Neural cell (in vitro differentiated cells): ENCODE results near the gene TAX1BP3. TPM values are rescaled to one million over a fixed set of nuclear protein-coding genes. Genes with fewer than 3 reads are reported as not detected.

Experiments used
- H2AFZ ChIP-seq: fragments of 200-600, 300-800 bp; sonication (generic), shearing (Covaris generic); 2 replicates; pipeline ENCODE4 v1.6.0; 2014; ENCODE audit warnings: low read depth, mild to moderate bottlenecking, antibody characterized with exemption, low read length, moderate library complexity
- H3F3A ChIP-seq: fragments of 200-600 bp; shearing (Covaris generic); 2 replicates; pipeline ENCODE4 v1.6.1; 2016; ENCODE audit warnings: mild to moderate bottlenecking, moderate library complexity, mixed read lengths, antibody characterized with exemption, low read length; ENCODE audit not compliant: insufficient read depth, poor library complexity, severe bottlenecking
- H3K27ac ChIP-seq: fragments of 200-600, 300-800 bp; sonication (generic), shearing (Covaris generic); 2 replicates; pipeline ENCODE4 v1.5.1; 2014; ENCODE audit warnings: mild to moderate bottlenecking, low read length, moderate library complexity
- H3K27me3 ChIP-seq: fragments of 300-800, 200-600 bp; sonication (generic), shearing (Covaris generic); 2 replicates; pipeline ENCODE4 v1.6.0; 2014; ENCODE audit warnings: mild to moderate bottlenecking, low read depth, low read length, moderate library complexity; ENCODE audit not compliant: insufficient read depth
- H3K36me3 ChIP-seq: fragments of 300-800, 200-600 bp; sonication (generic), shearing (Covaris generic); 2 replicates; pipeline ENCODE4 v1.5.1; 2014; ENCODE audit warnings: mild to moderate bottlenecking, antibody characterized with exemption, low read length, moderate library complexity; ENCODE audit not compliant: insufficient read depth
- H3K4me2 ChIP-seq: fragments of 300-800, 200-600 bp; sonication (generic), shearing (Covaris generic); 2 replicates; pipeline ENCODE4 v1.6.0; 2014; ENCODE audit warnings: mild to moderate bottlenecking, low read length
- H3K4me3 ChIP-seq: fragments of 300-800, 200-600 bp; sonication (generic), shearing (Covaris generic); 2 replicates; pipeline ENCODE4 v1.5.1; 2014; ENCODE audit warnings: mild to moderate bottlenecking, low read length, moderate library complexity
- H3K79me2 ChIP-seq: fragments of 200-600 bp; shearing (Covaris generic); replicated peaks from 2 replicates; pipeline ENCODE4 v1.6.0; 2014; ENCODE audit warnings: mild to moderate bottlenecking, low read length, moderate library complexity; ENCODE audit not compliant: insufficient read depth
- H3K9ac ChIP-seq: fragments of 300-800, 200-600 bp; sonication (generic), shearing (Covaris generic); 2 replicates; pipeline ENCODE4 v1.6.1; 2016; ENCODE audit warnings: mild to moderate bottlenecking, low read length, mixed read lengths
- H3K9me2 ChIP-seq: fragments of 200-600 bp; shearing (Covaris generic); 2 replicates; pipeline ENCODE4 v1.6.1; 2016; ENCODE audit warnings: mild to moderate bottlenecking, low read length, mixed read lengths; ENCODE audit not compliant: insufficient read depth
- H3K9me3 ChIP-seq: fragments of 200-600, 300-800 bp; sonication (generic), shearing (Covaris generic); 2 replicates; pipeline ENCODE4 v1.6.1; 2016; ENCODE audit warnings: mild to moderate bottlenecking, mixed run types, low read length, moderate library complexity, mixed read lengths
- H4K20me1 ChIP-seq: fragments of 200-600 bp; shearing (Covaris generic); 2 replicates; pipeline ENCODE4 v1.6.1; 2016; ENCODE audit warnings: mild to moderate bottlenecking, mixed run types; ENCODE audit not compliant: insufficient read depth
- EP300 ChIP-seq: fragments of 450-650 bp; conservative IDR thresholded peaks from 2 replicates; pipeline ENCODE4 v1.6.1; 2014; ENCODE audit warnings: antibody characterized with exemption, mild to moderate bottlenecking, moderate library complexity; ENCODE audit not compliant: poor library complexity, severe bottlenecking
- EZH2 ChIP-seq: fragments of 200-600, 300-800 bp; shearing (Covaris generic), sonication (generic); IDR thresholded peaks from 2 replicates; pipeline ENCODE4 v1.6.1; 2014; ENCODE audit warnings: antibody characterized with exemption, low read length, borderline replicate concordance, mild to moderate bottlenecking; ENCODE audit not compliant: insufficient read depth, poor library complexity, severe bottlenecking
- MXI1 ChIP-seq: fragments of 450-650 bp; conservative IDR thresholded peaks from 2 replicates; pipeline ENCODE4 v1.6.1; 2014; ENCODE audit warnings: antibody characterized with exemption, mild to moderate bottlenecking; ENCODE audit not compliant: poor library complexity, severe bottlenecking
- POLR2AphosphoS5 ChIP-seq: IDR thresholded peaks from 2 replicates; pipeline ENCODE4 v1.6.1; 2012
- RAD21 ChIP-seq: fragments of 450-650 bp; conservative IDR thresholded peaks from 2 replicates; pipeline ENCODE4 v1.6.1; 2014; ENCODE audit warnings: antibody characterized with exemption, mild to moderate bottlenecking, moderate library complexity
- SMC3 ChIP-seq: fragments of 450-650 bp; conservative IDR thresholded peaks from 2 replicates; pipeline ENCODE4 v1.6.1; 2014; ENCODE audit warnings: antibody characterized with exemption, mild to moderate bottlenecking, moderate library complexity; ENCODE audit not compliant: poor library complexity
- TAF1 ChIP-seq: IDR thresholded peaks from 2 replicates; pipeline ENCODE4 v1.6.1; 2012; ENCODE audit warnings: low read depth
- polyA plus RNA-seq: library from polyadenylated mRNA; depleted of rRNA; stranded (reverse); fragments of >200 nt; gene quantifications from 2 replicates; pipeline ENCODE4 v1.2.3, GENCODE V29; 2014
- TF ChIP-seq, protein P1 (sequence below): fragments of 450-650 bp; IDR thresholded peaks from 2 replicates; pipeline ENCODE4 v1.5.1; 2014; ENCODE audit warnings: antibody characterized with exemption, mild to moderate bottlenecking, moderate library complexity; ENCODE audit not compliant: poor library complexity, severe bottlenecking
- TF ChIP-seq, protein P2 (sequence below): IDR thresholded peaks from 2 replicates; pipeline ENCODE4 v1.6.1; 2012; ENCODE audit warnings: borderline replicate concordance

The TAX1BP3 gene
- polyA plus RNA-seq, 1 donor from 2014 or later: 79.2 TPM

- H3K27ac ChIP-seq: no peak overlapping the region
- H3K9ac ChIP-seq: no peak overlapping the region
- no peak overlapping the region for H3K4me3 ChIP-seq
- no peaks in the 10 kb centered on the region for H3K36me3 ChIP-seq
- H3K9me3 ChIP-seq: no peaks in the 10 kb centered on the region
- no peaks in the 10 kb centered on the region for H3F3A ChIP-seq
- H4K20me1 ChIP-seq: no peaks in the 10 kb centered on the region
- no peaks in the 10 kb centered on the region for H3K27me3 ChIP-seq
- no peak overlapping the region for H3K4me2 ChIP-seq
- H3K79me2 ChIP-seq: no peaks in the 10 kb centered on the region
- no peak for TF ChIP-seq TAF1
- no peak for TF ChIP-seq SMC3
- TF ChIP-seq RAD21: no peak
- TF ChIP-seq, protein P1, sequence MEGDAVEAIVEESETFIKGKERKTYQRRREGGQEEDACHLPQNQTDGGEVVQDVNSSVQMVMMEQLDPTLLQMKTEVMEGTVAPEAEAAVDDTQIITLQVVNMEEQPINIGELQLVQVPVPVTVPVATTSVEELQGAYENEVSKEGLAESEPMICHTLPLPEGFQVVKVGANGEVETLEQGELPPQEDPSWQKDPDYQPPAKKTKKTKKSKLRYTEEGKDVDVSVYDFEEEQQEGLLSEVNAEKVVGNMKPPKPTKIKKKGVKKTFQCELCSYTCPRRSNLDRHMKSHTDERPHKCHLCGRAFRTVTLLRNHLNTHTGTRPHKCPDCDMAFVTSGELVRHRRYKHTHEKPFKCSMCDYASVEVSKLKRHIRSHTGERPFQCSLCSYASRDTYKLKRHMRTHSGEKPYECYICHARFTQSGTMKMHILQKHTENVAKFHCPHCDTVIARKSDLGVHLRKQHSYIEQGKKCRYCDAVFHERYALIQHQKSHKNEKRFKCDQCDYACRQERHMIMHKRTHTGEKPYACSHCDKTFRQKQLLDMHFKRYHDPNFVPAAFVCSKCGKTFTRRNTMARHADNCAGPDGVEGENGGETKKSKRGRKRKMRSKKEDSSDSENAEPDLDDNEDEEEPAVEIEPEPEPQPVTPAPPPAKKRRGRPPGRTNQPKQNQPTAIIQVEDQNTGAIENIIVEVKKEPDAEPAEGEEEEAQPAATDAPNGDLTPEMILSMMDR: no peak
- TF ChIP-seq EP300: no peak
- TF ChIP-seq MXI1: no peak
- TF ChIP-seq, protein P2, sequence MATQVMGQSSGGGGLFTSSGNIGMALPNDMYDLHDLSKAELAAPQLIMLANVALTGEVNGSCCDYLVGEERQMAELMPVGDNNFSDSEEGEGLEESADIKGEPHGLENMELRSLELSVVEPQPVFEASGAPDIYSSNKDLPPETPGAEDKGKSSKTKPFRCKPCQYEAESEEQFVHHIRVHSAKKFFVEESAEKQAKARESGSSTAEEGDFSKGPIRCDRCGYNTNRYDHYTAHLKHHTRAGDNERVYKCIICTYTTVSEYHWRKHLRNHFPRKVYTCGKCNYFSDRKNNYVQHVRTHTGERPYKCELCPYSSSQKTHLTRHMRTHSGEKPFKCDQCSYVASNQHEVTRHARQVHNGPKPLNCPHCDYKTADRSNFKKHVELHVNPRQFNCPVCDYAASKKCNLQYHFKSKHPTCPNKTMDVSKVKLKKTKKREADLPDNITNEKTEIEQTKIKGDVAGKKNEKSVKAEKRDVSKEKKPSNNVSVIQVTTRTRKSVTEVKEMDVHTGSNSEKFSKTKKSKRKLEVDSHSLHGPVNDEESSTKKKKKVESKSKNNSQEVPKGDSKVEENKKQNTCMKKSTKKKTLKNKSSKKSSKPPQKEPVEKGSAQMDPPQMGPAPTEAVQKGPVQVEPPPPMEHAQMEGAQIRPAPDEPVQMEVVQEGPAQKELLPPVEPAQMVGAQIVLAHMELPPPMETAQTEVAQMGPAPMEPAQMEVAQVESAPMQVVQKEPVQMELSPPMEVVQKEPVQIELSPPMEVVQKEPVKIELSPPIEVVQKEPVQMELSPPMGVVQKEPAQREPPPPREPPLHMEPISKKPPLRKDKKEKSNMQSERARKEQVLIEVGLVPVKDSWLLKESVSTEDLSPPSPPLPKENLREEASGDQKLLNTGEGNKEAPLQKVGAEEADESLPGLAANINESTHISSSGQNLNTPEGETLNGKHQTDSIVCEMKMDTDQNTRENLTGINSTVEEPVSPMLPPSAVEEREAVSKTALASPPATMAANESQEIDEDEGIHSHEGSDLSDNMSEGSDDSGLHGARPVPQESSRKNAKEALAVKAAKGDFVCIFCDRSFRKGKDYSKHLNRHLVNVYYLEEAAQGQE: no peak
- no peak for TF ChIP-seq EZH2
- TF ChIP-seq POLR2AphosphoS5: no peak
- H3K9me2 ChIP-seq: no peaks in the 10 kb centered on the region
- no peak overlapping the region for H2AFZ ChIP-seq
Observed at GRCh38 chr17:3682033-3682432, 13.7 kb upstream of the TAX1BP3 start.

DNA sequence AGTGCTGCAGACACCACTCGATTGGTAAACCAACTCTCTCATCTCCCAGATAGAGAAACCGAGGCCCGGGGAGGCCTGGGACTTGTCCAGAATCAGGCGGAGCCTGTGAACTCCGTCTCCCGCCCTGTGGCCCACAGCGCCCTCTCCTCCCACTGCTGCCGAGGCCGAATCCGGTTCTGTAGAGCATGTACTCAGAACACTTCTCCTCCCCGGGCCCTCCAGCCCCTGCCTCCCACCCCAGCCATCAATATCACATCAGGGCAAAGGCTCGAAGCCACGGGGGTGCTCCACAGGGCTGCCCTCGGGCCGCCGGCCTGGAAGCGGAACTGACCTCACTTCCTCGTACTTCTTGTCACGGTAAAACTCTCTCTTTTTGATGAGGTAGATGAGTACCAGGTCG lies 13.2 kb upstream of the TAX1BP3 start:
- TF ChIP-seq RAD21: no peak
- TF ChIP-seq MXI1: no peak
- no peak for TF ChIP-seq SMC3
- TF ChIP-seq, protein P1: no peak
- no peak for TF ChIP-seq EP300
- no peak for TF ChIP-seq POLR2AphosphoS5
- TF ChIP-seq EZH2: no peak
- TF ChIP-seq, protein P2: no peak
- no peak for TF ChIP-seq TAF1
- Histone ChIP-seq H3F3A (no peaks in the 10 kb centered on the region), H3K27me3 (no peaks in the 10 kb centered on the region), H3K27ac (no peak overlapping the region), H3K79me2 (no peaks in the 10 kb centered on the region), H3K4me3 (no peak overlapping the region), H3K9me3 (no peaks in the 10 kb centered on the region), H3K9me2 (no peaks in the 10 kb centered on the region), H3K4me2 (no peak overlapping the region), H3K36me3 (no peaks in the 10 kb centered on the region), H2AFZ (no peak overlapping the region), H4K20me1 (no peaks in the 10 kb centered on the region), H3K9ac (no peak overlapping the region)
